H9 (cell line): ENCODE measurements around the gene ZNF783. TPM values are rescaled to one million over a fixed set of nuclear protein-coding genes. Genes with fewer than 3 reads are reported as not detected.

ENCODE experiments used
- DNase-seq: peaks from one replicate; pipeline ENCODE4 v3.0.0-alpha.2; 2017
- H2AFZ ChIP-seq: one replicate; pipeline ENCODE4 v1.6.1; 2013; ENCODE audit warnings: mild to moderate bottlenecking, low read length, control low read depth, moderate library complexity
- H2AK5ac ChIP-seq: 2 replicates; pipeline ENCODE4 v1.6.1; 2013; ENCODE audit warnings: low read length, control low read depth, mixed read lengths; ENCODE audit not compliant: insufficient read length
- H2BK120ac ChIP-seq: one replicate; pipeline ENCODE4 v1.6.1; 2013; ENCODE audit warnings: low read depth, mild to moderate bottlenecking, low read length, control low read depth, inconsistent platforms; ENCODE audit not compliant: poor library complexity, severe bottlenecking
- H2BK12ac ChIP-seq: 2 replicates; pipeline ENCODE4 v1.6.1; 2013; ENCODE audit warnings: low read length, control low read depth, mixed read lengths, low read depth; ENCODE audit not compliant: insufficient read length
- H2BK15ac ChIP-seq: 2 replicates; pipeline ENCODE4 v1.6.1; 2013; ENCODE audit warnings: low read depth, low read length, control low read depth
- H2BK20ac ChIP-seq: one replicate; pipeline ENCODE4 v1.6.1; 2013; ENCODE audit warnings: low read depth, mild to moderate bottlenecking, low read length, control low read depth, inconsistent platforms; ENCODE audit not compliant: poor library complexity, severe bottlenecking
- H2BK5ac ChIP-seq: 2 replicates; pipeline ENCODE4 v1.6.1; 2013; ENCODE audit warnings: low read length, control low read depth, mixed read lengths; ENCODE audit not compliant: insufficient read length
- H3K14ac ChIP-seq: 2 replicates; pipeline ENCODE4 v1.6.1; 2013; ENCODE audit warnings: low read length, control low read depth; ENCODE audit not compliant: insufficient read depth
- H3K18ac ChIP-seq: 2 replicates; pipeline ENCODE4 v1.6.1; 2013; ENCODE audit warnings: low read depth, mild to moderate bottlenecking, mixed read lengths, low read length, control low read depth; ENCODE audit not compliant: insufficient read length
- H3K23ac ChIP-seq: 2 replicates; pipeline ENCODE4 v1.6.1; 2013; ENCODE audit warnings: low read length, control low read depth, mixed read lengths, low read depth; ENCODE audit not compliant: insufficient read length
- H3K23me2 ChIP-seq: 2 replicates; pipeline ENCODE4 v1.6.1; 2013; ENCODE audit warnings: low read depth, mild to moderate bottlenecking, mixed read lengths, low read length, control low read depth; ENCODE audit not compliant: insufficient read length, poor library complexity, severe bottlenecking
- H3K27ac ChIP-seq: 2 replicates; pipeline ENCODE4 v1.5.1; 2013; ENCODE audit warnings: low read length, control low read depth, mixed read lengths, low read depth; ENCODE audit not compliant: insufficient read length
- H3K27me3 ChIP-seq: 2 replicates; pipeline ENCODE4 v1.6.1; 2013; ENCODE audit warnings: low read length, control low read depth, inconsistent platforms; ENCODE audit not compliant: insufficient read depth
- H3K4ac ChIP-seq: 2 replicates; pipeline ENCODE4 v1.6.1; 2013; ENCODE audit warnings: low read depth, mild to moderate bottlenecking, control low read depth, inconsistent platforms, low read length, moderate library complexity
- H3K4me1 ChIP-seq: 2 replicates; pipeline ENCODE4 v1.6.1; 2013; ENCODE audit warnings: low read length, control low read depth, inconsistent platforms; ENCODE audit not compliant: insufficient read depth
- H3K4me2 ChIP-seq: 2 replicates; pipeline ENCODE4 v1.6.1; 2013; ENCODE audit warnings: low read length, control low read depth, mixed read lengths; ENCODE audit not compliant: insufficient read length, insufficient read depth
- H3K56ac ChIP-seq: 2 replicates; pipeline ENCODE4 v1.6.1; 2013; ENCODE audit warnings: low read depth, mild to moderate bottlenecking, mixed read lengths, low read length, control low read depth; ENCODE audit not compliant: insufficient read length
- H3K79me1 ChIP-seq: 2 replicates; pipeline ENCODE4 v1.6.1; 2013; ENCODE audit warnings: low read depth, mild to moderate bottlenecking, moderate library complexity, low read length, control low read depth, inconsistent platforms; ENCODE audit not compliant: insufficient read depth, poor library complexity, severe bottlenecking
- H3K79me2 ChIP-seq: 2 replicates; pipeline ENCODE4 v1.6.1; 2013; ENCODE audit warnings: low read length, control low read depth, inconsistent platforms; ENCODE audit not compliant: insufficient read depth
- H3K9ac ChIP-seq: 2 replicates; pipeline ENCODE4 v1.6.1; 2013; ENCODE audit warnings: low read length, control low read depth, mixed read lengths; ENCODE audit not compliant: insufficient read length; ENCODE audit errors: extremely low read depth
- H3K9me3 ChIP-seq: one replicate; pipeline ENCODE4 v1.6.1; 2013; ENCODE audit warnings: low read depth, low read length, inconsistent platforms; ENCODE audit not compliant: control insufficient read depth
- H3T11ph ChIP-seq: one replicate; pipeline ENCODE4 v1.6.1; 2013; ENCODE audit warnings: mild to moderate bottlenecking, low read length, control low read depth, inconsistent platforms
- H4K20me1 ChIP-seq: one replicate; pipeline ENCODE4 v1.6.1; 2013; ENCODE audit not compliant: control insufficient read depth, insufficient read length, insufficient read depth
- H4K5ac ChIP-seq: 2 replicates; pipeline ENCODE4 v1.6.1; 2013; ENCODE audit warnings: low read depth, mild to moderate bottlenecking, mixed read lengths, low read length, control low read depth; ENCODE audit not compliant: insufficient read length
- H4K8ac ChIP-seq: replicated peaks from 2 replicates; pipeline ENCODE4 v1.6.1; 2013; ENCODE audit warnings: low read length, control low read depth, mixed read lengths, low read depth; ENCODE audit not compliant: insufficient read length
- H4K91ac ChIP-seq: 2 replicates; pipeline ENCODE4 v1.6.1; 2013; ENCODE audit warnings: low read depth, mild to moderate bottlenecking, moderate library complexity, mixed read lengths, low read length, control low read depth; ENCODE audit not compliant: insufficient read length
- H3K27ac Mint-ChIP-seq, 3 experiments: 2 replicates in 2 of 3; 3 replicates in 1 of 3; pipeline ENCODE4 v1.8.0; 2020 to 2021; ENCODE audit warnings: mixed read lengths in 3 of 3, mild to moderate bottlenecking in 1 of 3, moderate library complexity in 1 of 3
- H3K27me3 Mint-ChIP-seq: 2 replicates; pipeline ENCODE4 v1.8.0; 2021; ENCODE audit warnings: low read depth, mild to moderate bottlenecking, moderate library complexity, mixed read lengths
- H3K36me3 Mint-ChIP-seq, 3 experiments: 2 replicates in 2 of 3; 3 replicates in 1 of 3; pipeline ENCODE4 v1.8.0; 2020 to 2021; ENCODE audit warnings: low read depth in 3 of 3, mixed read lengths in 3 of 3; ENCODE audit not compliant: insufficient read depth in 1 of 3
- H3K4me1 Mint-ChIP-seq, 2 experiments: 2 replicates each; pipeline ENCODE4 v1.8.0; 2020; ENCODE audit warnings: mixed read lengths in 2 of 2
- H3K4me3 Mint-ChIP-seq, 2 experiments: 2 replicates in 1 of 2; 3 replicates in 1 of 2; pipeline ENCODE4 v1.8.0; 2020 to 2021; ENCODE audit warnings: mild to moderate bottlenecking in 2 of 2, mixed read lengths in 2 of 2, moderate library complexity in 1 of 2
- H3K9me3 Mint-ChIP-seq, 2 experiments: 2 replicates in 1 of 2; 3 replicates in 1 of 2; pipeline ENCODE4 v1.8.0; 2020; ENCODE audit warnings: mild to moderate bottlenecking in 2 of 2, mixed read lengths in 2 of 2, moderate library complexity in 1 of 2
- CTCF ChIP-seq: fragments of 200-600 bp; sonication (generic); conservative IDR thresholded peaks from 3 replicates; pipeline ENCODE4 v1.8.0; 2021; ENCODE audit warnings: antibody characterized with exemption, mild to moderate bottlenecking
- WGBS: extraction: QIAGEN DNeasy Blood & Tissue Kit; methylation state at CpG from one replicate; pipeline ENCODE4 v1.1.7; 2013; ENCODE audit warnings: missing lambda C conversion rate, low lambda C conversion rate, mixed read lengths; ENCODE audit not compliant: insufficient read length; ENCODE audit errors: extremely low coverage; 5-methylcytosine and 5-hydroxymethylcytosine counted together
- total RNA-seq: library from RNA; stranded (reverse); gene quantifications from 2 replicates; pipeline ENCODE4 v1.2.1, GENCODE V29; 2021

Gene ZNF783
- total RNA-seq, 1 experiment from 2014 or later: 13.6 TPM

GRCh38 chr7:149240637-149241036 lies 21.4 kb upstream of the ZNF783 start:
- H4K8ac ChIP-seq: no peak overlapping the region
- peak overlapping the region; percentile 98 for H3K4me3 Mint-ChIP-seq
- DNase-seq: no peak
- peaks cover 7 to 9% of the 10 kb centered on the region in 2 experiments for H3K9me3 Mint-ChIP-seq
- peaks cover 2% of the 10 kb centered on the region; the same call in 1 of the 2 replicates for H3K4me1 ChIP-seq
- TF ChIP-seq CTCF: no peak
- peaks cover 7% of the 10 kb centered on the region; the same call in 1 of the 2 replicates for H3K79me2 ChIP-seq
- H3K18ac ChIP-seq: no peak overlapping the region
- peaks cover 4% of the 10 kb centered on the region for H3K79me1 ChIP-seq
- no peaks in the 10 kb centered on the region for H4K20me1 ChIP-seq
- H3K56ac ChIP-seq: no peak overlapping the region
- peak overlapping the region; percentile 59 for H3K4me2 ChIP-seq
- peak overlapping the region; percentile 94 for H3K9ac ChIP-seq
- no peak overlapping the region for H4K5ac ChIP-seq
- H3K27me3 Mint-ChIP-seq: peaks cover 28% of the 10 kb centered on the region
- no peak overlapping the region for H2BK12ac ChIP-seq
- no peak overlapping the region for H2AFZ ChIP-seq
- H2BK15ac ChIP-seq: no peak overlapping the region
- H3K27ac ChIP-seq: no peak overlapping the region
- H3K23ac ChIP-seq: no peak overlapping the region
- H3T11ph ChIP-seq: no peak overlapping the region
- no peak overlapping the region for H2BK20ac ChIP-seq
- no peak overlapping the region for H2BK120ac ChIP-seq
- no CpG with 5 or more reads among the region's 5 CpGs for WGBS
- H3K36me3 Mint-ChIP-seq: peaks cover 4 to 11% (median 9%) of the 10 kb centered on the region in 3 experiments; a peak in 6 of 7 replicates
- H3K27ac Mint-ChIP-seq: no peak overlapping the region
- no peak overlapping the region for H3K4ac ChIP-seq
- H3K14ac ChIP-seq: no peak overlapping the region
- H3K9me3 ChIP-seq: no peaks in the 10 kb centered on the region
- no peaks in the 10 kb centered on the region for H3K27me3 ChIP-seq
- no peak overlapping the region for H2AK5ac ChIP-seq
- no peaks in the 10 kb centered on the region for H3K23me2 ChIP-seq
- H2BK5ac ChIP-seq: no peak overlapping the region
- no peak overlapping the region for H4K91ac ChIP-seq
- H3K4me1 Mint-ChIP-seq: peaks cover 9% of the 10 kb centered on the region in 2 experiments
